ENCODE results near the gene MSI2.

MSI2 gene

DNA sequence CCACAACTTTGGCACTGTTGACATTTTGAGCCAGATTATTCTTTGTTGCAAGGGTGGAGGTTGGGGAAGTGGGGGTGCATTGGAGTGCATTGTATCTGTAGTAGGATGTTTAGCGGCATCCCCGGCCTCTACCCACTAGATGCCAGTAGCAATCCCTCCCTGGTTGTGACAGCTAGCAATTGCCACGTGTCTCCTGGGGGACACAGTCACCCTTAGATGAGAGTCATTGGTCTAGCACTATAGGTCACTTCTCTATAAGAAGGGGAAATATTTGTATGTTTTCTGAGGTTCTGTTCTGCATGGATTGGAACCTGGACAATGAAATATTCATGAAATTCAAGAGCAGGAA lies 32.4 kb downstream of the MSI2 start:
- no peak overlapping the region for H3K4me3 ChIP-seq (ENCODE audit: low read depth, low read length)
- TF ChIP-seq, protein P1, sequence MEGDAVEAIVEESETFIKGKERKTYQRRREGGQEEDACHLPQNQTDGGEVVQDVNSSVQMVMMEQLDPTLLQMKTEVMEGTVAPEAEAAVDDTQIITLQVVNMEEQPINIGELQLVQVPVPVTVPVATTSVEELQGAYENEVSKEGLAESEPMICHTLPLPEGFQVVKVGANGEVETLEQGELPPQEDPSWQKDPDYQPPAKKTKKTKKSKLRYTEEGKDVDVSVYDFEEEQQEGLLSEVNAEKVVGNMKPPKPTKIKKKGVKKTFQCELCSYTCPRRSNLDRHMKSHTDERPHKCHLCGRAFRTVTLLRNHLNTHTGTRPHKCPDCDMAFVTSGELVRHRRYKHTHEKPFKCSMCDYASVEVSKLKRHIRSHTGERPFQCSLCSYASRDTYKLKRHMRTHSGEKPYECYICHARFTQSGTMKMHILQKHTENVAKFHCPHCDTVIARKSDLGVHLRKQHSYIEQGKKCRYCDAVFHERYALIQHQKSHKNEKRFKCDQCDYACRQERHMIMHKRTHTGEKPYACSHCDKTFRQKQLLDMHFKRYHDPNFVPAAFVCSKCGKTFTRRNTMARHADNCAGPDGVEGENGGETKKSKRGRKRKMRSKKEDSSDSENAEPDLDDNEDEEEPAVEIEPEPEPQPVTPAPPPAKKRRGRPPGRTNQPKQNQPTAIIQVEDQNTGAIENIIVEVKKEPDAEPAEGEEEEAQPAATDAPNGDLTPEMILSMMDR (IDR thresholded peaks at IDR 0.05; ENCODE audit: low read depth, low read length): no peak
- no peaks in the 10 kb centered on the region for H3K9me3 ChIP-seq (ENCODE audit: severe bottlenecking)
- H3K27ac ChIP-seq: no peak overlapping the region
- no peaks in the 10 kb centered on the region for H3K27me3 ChIP-seq (ENCODE audit: insufficient read depth, low read depth, severe bottlenecking)
- peaks cover 87% of the 10 kb centered on the region for H3K36me3 ChIP-seq
- no peak for DNase-seq

DNA sequence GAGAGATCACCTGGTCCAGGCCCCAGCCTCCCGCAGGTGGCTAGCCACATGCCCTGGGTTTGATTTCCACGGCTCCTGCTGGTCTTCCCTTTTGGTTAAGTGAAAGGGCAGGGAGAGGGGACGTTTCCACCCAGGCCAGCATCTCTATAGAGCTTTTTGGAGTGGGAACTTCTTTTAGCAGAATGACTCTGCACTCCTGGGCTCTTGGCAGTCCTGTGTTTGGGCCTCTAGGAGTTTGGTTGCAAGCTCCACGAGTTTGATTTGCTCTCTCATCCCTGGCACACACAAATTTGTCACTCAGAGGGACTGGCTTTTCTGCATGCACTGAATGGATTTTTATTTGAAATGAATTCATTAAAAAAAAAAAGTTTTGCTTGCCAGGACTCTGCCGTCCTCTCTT lies 32.8 kb downstream of the MSI2 start:
- TF ChIP-seq, protein P1 (IDR thresholded peaks at IDR 0.05; ENCODE audit: low read depth, low read length): no peak
- Histone ChIP-seq H3K4me3 (ENCODE audit: low read depth, low read length) (no peak overlapping the region), H3K27me3 (ENCODE audit: insufficient read depth, low read depth, severe bottlenecking) (no peaks in the 10 kb centered on the region), H3K9me3 (ENCODE audit: severe bottlenecking) (no peaks in the 10 kb centered on the region), H3K36me3 (peaks cover 89% of the 10 kb centered on the region), H3K27ac (no peak overlapping the region)
- no peak for DNase-seq

DNA sequence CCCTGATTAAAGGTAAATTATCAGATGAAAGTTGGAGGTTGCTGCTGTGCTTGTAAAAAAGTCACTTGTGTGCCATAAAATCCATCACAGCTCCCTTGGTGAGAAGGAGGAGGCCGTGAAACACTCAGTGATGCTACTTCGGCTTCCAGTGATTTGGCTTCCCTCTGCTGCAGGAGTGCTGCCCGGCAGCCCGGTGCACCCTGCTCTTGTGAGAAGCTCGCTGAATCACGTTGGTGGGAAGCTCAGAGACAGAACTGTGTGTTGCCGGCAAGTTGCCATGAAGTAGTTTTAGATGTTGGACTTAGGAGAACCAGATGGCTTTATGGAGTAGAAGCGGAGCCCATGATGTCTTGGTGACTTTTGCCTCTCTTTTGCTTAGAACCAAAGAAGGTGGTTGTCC lies 33.3 kb downstream of the MSI2 start:
- no peaks in the 10 kb centered on the region for H3K27me3 ChIP-seq (ENCODE audit: insufficient read depth, low read depth, severe bottlenecking)
- no peak overlapping the region for H3K27ac ChIP-seq
- no peak for DNase-seq
- TF ChIP-seq, protein P1 (IDR thresholded peaks at IDR 0.05; ENCODE audit: low read depth, low read length): no peak
- H3K36me3 ChIP-seq: peaks cover 88% of the 10 kb centered on the region
- no peaks in the 10 kb centered on the region for H3K9me3 ChIP-seq (ENCODE audit: severe bottlenecking)
- H3K4me3 ChIP-seq (ENCODE audit: low read depth, low read length): no peak overlapping the region

DNA sequence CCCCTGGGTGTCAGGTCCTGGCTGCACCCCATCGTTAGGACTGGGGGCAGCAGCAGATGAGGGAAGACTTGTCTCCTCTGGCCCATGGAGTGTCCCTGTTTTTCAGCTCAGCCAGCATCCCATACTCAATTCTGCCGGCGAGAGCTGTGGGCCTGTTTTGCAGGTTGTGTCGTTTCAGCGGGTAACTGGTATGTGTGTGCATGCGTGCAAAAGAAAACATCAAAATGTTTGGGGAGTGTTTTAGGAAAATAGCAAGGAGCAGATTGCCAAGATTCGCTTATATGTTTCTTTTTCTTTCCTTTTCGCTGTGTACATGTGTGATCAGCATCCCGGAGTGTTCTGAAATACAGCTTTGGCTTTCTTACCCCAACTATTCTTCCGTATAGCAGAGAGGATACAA lies 34.7 kb downstream of the MSI2 start:
- H3K36me3 ChIP-seq: peaks cover 82% of the 10 kb centered on the region
- TF ChIP-seq, protein P1 (IDR thresholded peaks at IDR 0.05; ENCODE audit: low read depth, low read length): no peak
- DNase-seq: no peak
- no peak overlapping the region for H3K4me3 ChIP-seq (ENCODE audit: low read depth, low read length)
- H3K9me3 ChIP-seq (ENCODE audit: severe bottlenecking): no peaks in the 10 kb centered on the region
- H3K27me3 ChIP-seq (ENCODE audit: insufficient read depth, low read depth, severe bottlenecking): no peaks in the 10 kb centered on the region
- no peak overlapping the region for H3K27ac ChIP-seq

DNA sequence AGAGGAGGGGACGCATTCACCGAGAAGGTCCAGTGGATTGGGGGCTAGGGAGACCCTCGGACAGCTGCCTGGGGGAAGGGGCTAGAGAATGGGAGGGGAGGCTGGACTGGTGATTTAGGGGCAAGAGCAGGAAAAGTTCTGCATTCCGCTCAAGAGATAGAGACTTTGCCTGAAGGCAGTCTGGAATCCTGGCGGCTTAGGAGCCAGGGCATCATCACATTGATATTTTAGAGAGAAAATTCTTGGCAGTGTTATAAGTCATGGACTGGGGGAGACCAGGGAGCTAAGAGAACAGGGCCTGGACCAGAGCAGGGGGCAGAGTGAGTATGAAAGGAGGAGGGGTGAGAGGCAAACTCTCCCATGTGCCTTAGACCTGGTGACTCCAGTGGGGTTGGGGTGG lies 35.8 kb downstream of the MSI2 start:
- Histone ChIP-seq H3K27me3 (ENCODE audit: insufficient read depth, low read depth, severe bottlenecking) (no peaks in the 10 kb centered on the region), H3K9me3 (ENCODE audit: severe bottlenecking) (no peaks in the 10 kb centered on the region), H3K27ac (no peak overlapping the region), H3K36me3 (peaks cover 82% of the 10 kb centered on the region), H3K4me3 (ENCODE audit: low read depth, low read length) (no peak overlapping the region)
- DNase-seq: no peak
- TF ChIP-seq, protein P1 (IDR thresholded peaks at IDR 0.05; ENCODE audit: low read depth, low read length): no peak

DNA sequence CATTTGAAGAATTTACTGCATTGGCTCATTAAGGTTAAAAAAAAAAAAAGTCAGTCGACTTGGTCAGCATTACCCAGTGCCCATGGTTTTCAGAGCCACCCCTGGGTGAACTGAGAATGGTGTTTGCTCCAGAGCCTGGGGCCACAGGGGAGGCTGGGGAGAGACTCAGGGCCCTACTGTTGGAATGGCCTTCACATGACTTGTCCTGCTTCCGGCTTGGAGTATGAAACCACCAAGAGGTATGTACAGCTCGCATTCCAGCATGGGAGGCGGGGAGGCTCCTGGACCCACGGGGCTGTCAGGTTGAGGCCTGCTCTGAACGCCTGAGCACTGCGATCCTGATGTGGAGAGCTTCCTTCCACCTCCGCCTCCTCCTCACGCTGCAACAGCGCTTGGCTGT lies 36.8 kb downstream of the MSI2 start:
- Histone ChIP-seq H3K9me3 (ENCODE audit: severe bottlenecking) (peaks cover 8% of the 10 kb centered on the region), H3K36me3 (peaks cover 82% of the 10 kb centered on the region), H3K4me3 (ENCODE audit: low read depth, low read length) (no peak overlapping the region), H3K27me3 (ENCODE audit: insufficient read depth, low read depth, severe bottlenecking) (no peaks in the 10 kb centered on the region), H3K27ac (no peak overlapping the region)
- TF ChIP-seq, protein P1 (IDR thresholded peaks at IDR 0.05; ENCODE audit: low read depth, low read length): no peak
- no peak for DNase-seq
